Glutamatergic neuron (in vitro differentiated cells): ENCODE data around the gene GPBP1. TPM values are rescaled to one million over a fixed set of nuclear protein-coding genes. Genes with fewer than 3 reads are reported as not detected.

Experiments
- DNase-seq: peaks from one replicate; pipeline ENCODE4 v3.0.0; 2022
- H3K27ac Mint-ChIP-seq: one replicate; pipeline ENCODE4 v1.8.0; 2020; ENCODE audit warnings: mild to moderate bottlenecking, mixed read lengths, inconsistent platforms; ENCODE audit not compliant: unreplicated experiment
- H3K27me3 Mint-ChIP-seq: one replicate; pipeline ENCODE4 v1.8.0; 2020; ENCODE audit warnings: mild to moderate bottlenecking, moderate library complexity, mixed read lengths, inconsistent platforms; ENCODE audit not compliant: unreplicated experiment
- H3K36me3 Mint-ChIP-seq: one replicate; pipeline ENCODE4 v1.8.0; 2020; ENCODE audit warnings: mild to moderate bottlenecking, mixed read lengths, inconsistent platforms; ENCODE audit not compliant: unreplicated experiment
- H3K4me1 Mint-ChIP-seq: one replicate; pipeline ENCODE4 v1.8.0; 2020; ENCODE audit warnings: mild to moderate bottlenecking, low read depth, mixed read lengths, inconsistent platforms; ENCODE audit not compliant: unreplicated experiment
- H3K4me3 Mint-ChIP-seq: one replicate; pipeline ENCODE4 v1.8.0; 2020; ENCODE audit warnings: mild to moderate bottlenecking, mixed read lengths, inconsistent platforms; ENCODE audit not compliant: unreplicated experiment
- H3K9me3 Mint-ChIP-seq: one replicate; pipeline ENCODE4 v1.8.0; 2020; ENCODE audit warnings: mild to moderate bottlenecking, moderate library complexity, mixed read lengths, inconsistent platforms; ENCODE audit not compliant: unreplicated experiment
- CTCF ChIP-seq: fragments of 200-600 bp; sonication (generic); IDR thresholded peaks from one replicate; pipeline ENCODE4 v1.5.0; 2021; ENCODE audit not compliant: partially characterized antibody, unreplicated experiment
- total RNA-seq: library from RNA; stranded (reverse); fragmentation: NEBNext Ultra II Directional; extraction: Animal tissue kit (Norgen Biotek cat#: 25700); gene quantifications from one replicate; pipeline ENCODE4 v1.2.1, GENCODE V29; 2021; ENCODE audit not compliant: unreplicated experiment

Gene GPBP1
- total RNA-seq, 1 donor from 2014 or later: 81.3 TPM

- Mint-ChIP-seq H3K27ac (no peak overlapping the region), H3K4me1 (no peaks in the 10 kb centered on the region), H3K27me3 (peaks cover 1% of the 10 kb centered on the region), H3K4me3 (no peak overlapping the region), H3K9me3 (peaks cover 2% of the 10 kb centered on the region), H3K36me3 (peaks cover 4% of the 10 kb centered on the region)
- no peak for DNase-seq
- no peak for TF ChIP-seq CTCF
Measured at GRCh38 chr5:57152316-57152715, 21.5 kb upstream of the GPBP1 start.

GRCh38 chr5:57155033-57155432 lies 18.8 kb upstream of the GPBP1 start:
- no peak for TF ChIP-seq CTCF
- H3K9me3 Mint-ChIP-seq: peaks cover 2% of the 10 kb centered on the region

GRCh38 chr5:57157131-57157530 lies 16.7 kb upstream of the GPBP1 start:
- no peak overlapping the region for H3K27ac Mint-ChIP-seq
- DNase-seq: no peak
- peaks cover 2% of the 10 kb centered on the region for H3K9me3 Mint-ChIP-seq
- TF ChIP-seq CTCF: no peak
- no peaks in the 10 kb centered on the region for H3K4me1 Mint-ChIP-seq
- H3K4me3 Mint-ChIP-seq: no peak overlapping the region
- H3K27me3 Mint-ChIP-seq: peaks cover 1% of the 10 kb centered on the region
- H3K36me3 Mint-ChIP-seq: peaks cover 8% of the 10 kb centered on the region

More at GRCh38 chr5:57155033-57155432, 18.8 kb upstream of the GPBP1 start:
- Mint-ChIP-seq H3K27ac (no peak overlapping the region), H3K4me1 (no peaks in the 10 kb centered on the region), H3K4me3 (no peak overlapping the region), H3K27me3 (peaks cover 1% of the 10 kb centered on the region), H3K36me3 (peaks cover 8% of the 10 kb centered on the region)
- DNase-seq: no peak

GRCh38 chr5:57157666-57158065 lies 16.2 kb upstream of the GPBP1 start:
- no peak overlapping the region for H3K4me3 Mint-ChIP-seq

GRCh38 chr5:57163553-57164006 lies 10.3 kb upstream of the GPBP1 start:
- no peaks in the 10 kb centered on the region for H3K9me3 Mint-ChIP-seq
- no peaks in the 10 kb centered on the region for H3K36me3 Mint-ChIP-seq
- H3K27me3 Mint-ChIP-seq: no peaks in the 10 kb centered on the region
- no peak for TF ChIP-seq CTCF
- DNase-seq: no peak
- no peak overlapping the region for H3K4me3 Mint-ChIP-seq
- no peak overlapping the region for H3K27ac Mint-ChIP-seq
- H3K4me1 Mint-ChIP-seq: no peaks in the 10 kb centered on the region

More at GRCh38 chr5:57157666-57158065, 16.2 kb upstream of the GPBP1 start:
- Mint-ChIP-seq H3K27ac (no peak overlapping the region), H3K27me3 (peaks cover 1% of the 10 kb centered on the region), H3K4me1 (no peaks in the 10 kb centered on the region), H3K9me3 (peaks cover 2% of the 10 kb centered on the region), H3K36me3 (peaks cover 8% of the 10 kb centered on the region)
- no peak for DNase-seq
- no peak for TF ChIP-seq CTCF
